Cardiac septum (tissue), 1 donor: ENCODE measurements around the gene OR1E1. TPM values are rescaled to one million over a fixed set of nuclear protein-coding genes. Genes with fewer than 3 reads are reported as not detected.
"Not testable (repeated sequence)": the region's sequence is repeated elsewhere in the genome, so short reads cannot be mapped to it uniquely, and the experiment has no call there.

Experiments
- DNase-seq: peaks from one replicate; pipeline ENCODE4 v3.0.0-alpha.2; 2020; ENCODE audit warnings: low spot score
- intact Hi-C: fragments of 100-400 bp; cut with DNase I; formaldehyde crosslinking; loops from one replicate; pipeline ENCODE4 v1.14.0; 2022
- long read RNA-seq: library from polyadenylated mRNA; unstranded; transcript quantifications from one replicate; pipeline ENCODE4 v2.0.0, GENCODE V29; 2021
- total RNA-seq: library from RNA; stranded (reverse); fragmentation: NEBNext Ultra II Directional; extraction: Animal tissue kit (Norgen Biotek cat#: 25700); gene quantifications from one replicate; pipeline ENCODE4 v1.2.1, GENCODE V29; 2021
- donor health status: DM: no; HTN: no; CAD: no.

The OR1E1 gene, protein sequence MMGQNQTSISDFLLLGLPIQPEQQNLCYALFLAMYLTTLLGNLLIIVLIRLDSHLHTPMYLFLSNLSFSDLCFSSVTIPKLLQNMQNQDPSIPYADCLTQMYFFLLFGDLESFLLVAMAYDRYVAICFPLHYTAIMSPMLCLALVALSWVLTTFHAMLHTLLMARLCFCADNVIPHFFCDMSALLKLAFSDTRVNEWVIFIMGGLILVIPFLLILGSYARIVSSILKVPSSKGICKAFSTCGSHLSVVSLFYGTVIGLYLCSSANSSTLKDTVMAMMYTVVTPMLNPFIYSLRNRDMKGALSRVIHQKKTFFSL
- not detected for total RNA-seq
- long read RNA-seq, result 0 reads

DNA sequence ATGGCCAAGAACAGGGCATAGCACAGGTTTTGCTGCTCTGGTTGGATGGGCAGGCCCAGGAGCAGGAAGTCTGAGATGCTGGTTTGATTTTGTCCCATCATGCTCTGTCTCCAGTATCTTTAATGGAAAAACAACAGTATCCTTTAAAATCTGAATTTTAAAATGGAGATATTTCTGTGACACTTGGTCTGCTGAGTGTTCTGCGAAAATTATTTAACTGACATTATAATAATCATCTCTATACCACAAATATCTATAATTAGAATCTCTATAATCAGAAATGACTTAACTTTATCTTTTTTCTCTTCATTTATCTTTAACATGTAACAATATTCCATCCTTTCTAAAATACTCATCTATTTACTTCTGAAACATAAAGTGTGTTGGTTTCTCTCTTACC lies at the start of gene OR1E1:
Gene OR1E1 (minus strand): TSS at position 101 of the 400 bp plus-strand sequence. CDS start 0 bp downstream, at position 101.
- intact Hi-C loops, result no loop called here
- DNase-seq, result no peak

DNA sequence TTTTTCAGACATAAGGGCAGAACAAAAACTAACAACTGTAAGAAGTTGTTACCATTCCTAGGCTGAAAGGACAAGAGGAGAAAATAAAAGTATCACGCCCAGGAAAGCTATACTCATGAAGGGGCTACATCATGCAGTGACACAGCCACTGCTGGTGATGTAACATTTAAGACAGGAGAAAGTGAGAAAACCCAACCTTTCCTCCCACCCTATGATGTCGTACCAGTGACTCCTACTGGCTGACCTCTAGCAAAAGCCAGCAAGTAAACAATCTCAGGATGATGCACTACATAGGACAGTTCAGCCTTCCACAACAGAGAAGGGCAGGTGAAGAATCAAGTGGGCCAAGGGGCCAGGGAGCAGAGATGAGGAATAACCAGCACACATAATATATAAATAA lies 49.4 kb upstream of the OR1E1 start:
- intact Hi-C loops, result no loop called here
- no peak for DNase-seq

DNA sequence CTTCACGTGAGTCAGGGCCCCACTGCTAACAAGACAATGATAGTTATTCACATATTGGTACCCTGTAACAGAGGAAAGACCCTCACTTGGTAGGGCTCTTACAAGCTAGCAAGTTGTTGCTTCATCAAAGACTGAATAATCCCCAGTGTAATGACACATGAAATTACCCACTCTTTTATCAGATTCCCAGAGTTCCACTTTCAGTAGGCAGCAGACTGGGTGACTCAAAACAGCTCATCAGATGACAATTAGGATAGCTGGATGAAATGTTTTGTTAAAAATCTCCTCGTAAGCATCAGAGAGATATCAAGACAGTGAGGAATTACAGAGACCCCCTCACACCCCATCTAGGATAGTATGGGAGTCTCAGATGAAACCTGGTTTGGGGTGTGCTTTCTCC lies 42.2 kb upstream of the OR1E1 start:
- intact Hi-C loops, result no loop called here
- DNase-seq, result no peak

DNA sequence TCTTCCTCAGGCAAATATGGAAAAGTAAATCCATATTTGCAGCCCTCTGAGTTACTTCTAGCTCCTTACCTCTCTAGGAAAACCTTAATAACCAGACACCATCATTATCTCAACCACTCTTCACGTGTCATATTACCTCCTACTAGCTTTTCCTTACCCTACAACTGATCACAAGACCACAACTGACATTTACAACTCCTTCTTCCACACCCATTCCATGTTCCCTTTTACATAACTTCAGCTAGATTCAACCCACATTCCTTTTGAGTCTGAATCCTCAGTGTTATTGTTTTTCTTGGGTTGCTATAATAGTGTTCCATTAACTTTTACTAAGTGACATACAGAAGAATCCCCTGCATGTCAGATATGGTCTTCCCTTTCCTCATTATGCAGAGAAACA lies 40.2 kb upstream of the OR1E1 start:
- intact Hi-C loops, result no loop called here
- DNase-seq, result no peak

DNA sequence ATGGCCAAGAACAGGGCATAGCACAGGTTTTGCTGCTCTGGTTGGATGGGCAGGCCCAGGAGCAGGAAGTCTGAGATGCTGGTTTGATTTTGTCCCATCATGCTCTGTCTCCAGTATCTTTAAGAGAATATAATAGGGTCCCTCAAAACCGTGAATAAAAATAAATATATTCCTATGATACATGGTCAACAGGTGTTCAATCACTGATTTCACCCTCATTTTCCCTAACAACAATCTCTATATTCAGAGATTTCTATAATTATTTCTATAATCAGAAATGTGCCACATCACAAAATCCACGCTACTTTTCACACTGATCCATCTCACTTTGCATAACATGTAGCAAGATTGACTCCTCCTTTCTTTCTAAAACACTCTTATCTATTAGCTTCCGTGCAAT lies 35.5 kb upstream of the OR1E1 start, which contains the start of gene OR1E2:
Gene OR1E2 (minus strand): TSS at position 101 of the 400 bp plus-strand sequence. CDS start 0 bp downstream, at position 101.
- intact Hi-C loops, result no loop called here
- DNase-seq, result no peak

DNA sequence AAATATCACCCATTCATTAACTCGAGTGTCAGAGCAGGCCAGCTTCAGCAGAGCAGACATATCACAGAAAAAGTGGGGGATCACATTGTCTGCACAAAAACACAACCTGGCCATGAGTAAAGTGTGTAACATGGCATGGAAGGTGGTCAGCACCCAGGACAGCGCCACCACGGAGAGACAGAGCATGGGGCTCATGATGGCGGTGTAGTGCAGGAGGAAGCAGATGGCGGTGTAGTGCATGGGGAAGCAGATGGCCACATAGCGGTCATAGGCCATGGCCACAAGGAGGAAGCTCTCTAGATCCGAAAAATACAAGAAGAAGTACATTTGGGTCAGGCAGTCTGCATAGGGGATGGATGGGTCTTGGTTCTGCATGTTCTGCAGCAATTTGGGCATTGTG lies 35.0 kb upstream of the OR1E1 start:
- intact Hi-C loops, DNase-seq: not testable (repeated sequence)

DNA sequence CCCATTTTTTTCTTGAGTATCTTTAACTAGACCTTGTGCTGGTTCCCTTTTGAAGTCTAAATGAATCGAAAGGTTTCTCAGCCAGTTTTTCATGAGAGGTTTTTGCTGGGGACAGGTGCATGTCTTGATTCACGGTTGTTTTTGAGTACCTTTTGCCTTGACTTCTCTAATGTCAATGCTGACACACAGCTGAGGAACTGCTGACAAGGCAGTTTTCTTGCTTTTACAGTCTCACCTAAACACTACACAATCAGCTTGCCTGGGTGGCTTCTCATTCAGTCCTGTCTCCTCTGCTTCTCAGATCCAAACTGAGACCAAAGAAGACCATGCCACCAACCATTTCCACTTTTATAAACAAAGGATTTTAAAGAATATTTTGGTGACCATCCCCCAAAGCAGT lies 20.0 kb upstream of the OR1E1 start:
- no peak for DNase-seq
- intact Hi-C loops, result no loop called here

DNA sequence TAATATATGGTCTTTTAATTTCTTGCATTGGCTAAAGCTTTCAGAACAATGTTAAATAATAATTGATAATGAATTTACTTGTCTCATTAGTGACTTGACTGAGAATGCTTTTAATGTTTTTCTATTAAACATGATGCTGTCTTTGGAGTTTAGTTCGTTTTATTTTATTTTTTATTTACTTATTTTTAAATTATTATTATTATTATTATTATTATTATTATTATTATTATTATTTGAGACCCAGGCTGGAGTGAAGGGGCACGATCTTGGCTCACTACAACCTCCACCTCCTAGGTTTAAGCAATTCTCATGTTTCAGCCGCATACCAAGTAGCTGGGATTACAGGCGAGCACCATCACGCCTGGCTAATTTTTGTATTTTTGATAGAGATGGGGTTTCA lies 17.4 kb upstream of the OR1E1 start:
- no peak for DNase-seq
- intact Hi-C loops, result no loop called here

DNA sequence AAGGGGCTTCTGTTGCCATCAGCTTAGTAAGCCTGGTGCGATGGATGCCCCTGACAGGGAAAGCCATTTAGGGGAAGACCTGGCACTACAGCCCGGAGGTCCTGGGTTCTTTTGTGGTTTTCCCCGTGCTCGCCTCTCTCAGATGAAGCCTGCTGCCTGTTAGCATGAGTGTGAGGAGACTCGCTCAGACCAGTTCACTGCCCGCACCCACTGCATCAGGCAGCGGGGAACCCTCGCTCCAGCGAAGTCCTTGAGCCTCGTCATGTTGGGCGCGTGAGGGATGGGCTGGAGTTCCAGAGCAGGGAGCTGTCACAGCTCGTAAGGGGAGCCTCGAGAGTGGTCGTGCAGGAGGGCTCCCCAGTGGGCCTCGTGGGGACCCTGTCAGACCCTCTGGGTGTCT lies 14.0 kb upstream of the OR1E1 start:
- intact Hi-C loops, DNase-seq: not testable (repeated sequence)

DNA sequence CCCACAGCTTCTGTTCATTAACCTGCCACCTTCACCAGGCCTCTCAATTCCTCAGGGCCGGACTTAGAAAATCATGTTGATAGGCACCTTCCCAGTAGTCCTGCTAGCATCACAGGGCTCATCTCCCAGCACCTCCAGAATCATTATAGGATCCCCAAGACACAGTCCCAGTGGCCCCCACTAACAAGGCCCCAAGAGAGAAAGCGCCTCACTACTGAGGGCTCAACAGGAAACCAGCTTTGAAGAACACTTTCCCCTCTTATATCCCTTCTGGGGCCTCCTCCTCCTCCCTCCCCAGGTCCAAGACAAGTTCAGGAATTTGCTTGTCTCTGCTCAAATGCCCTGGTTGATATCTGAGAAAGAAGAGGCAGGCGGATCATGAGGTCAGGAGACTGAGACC lies 12.9 kb upstream of the OR1E1 start, which contains the start of gene OR3A3:
Gene OR3A3 (plus strand): TSS at position 301 of the 400 bp plus-strand sequence.
- DNase-seq, result no peak

DNA sequence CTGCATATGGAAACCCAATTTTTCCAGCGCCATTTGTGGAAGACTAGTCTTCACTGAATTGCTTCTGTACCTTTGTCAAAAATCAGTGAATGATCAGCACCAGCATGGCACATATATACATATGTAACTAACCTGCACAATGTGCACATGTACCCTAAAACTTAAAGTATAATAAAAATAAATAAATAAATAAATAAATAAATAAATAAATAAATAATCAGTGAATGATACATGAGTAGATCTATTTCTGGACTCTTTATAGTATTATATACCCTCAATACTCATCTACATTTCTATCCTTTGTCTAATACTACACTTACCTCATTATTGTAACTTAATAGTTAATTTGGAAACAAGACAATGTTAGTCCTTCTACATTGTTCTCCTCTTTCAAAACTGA lies 5.6 kb upstream of the OR1E1 start:
- intact Hi-C loops, DNase-seq: not testable (repeated sequence)

More for the DNA sequence above, 12.9 kb upstream of the OR1E1 start, which contains the start of gene OR3A3:
- intact Hi-C loops, result no loop called here

DNA sequence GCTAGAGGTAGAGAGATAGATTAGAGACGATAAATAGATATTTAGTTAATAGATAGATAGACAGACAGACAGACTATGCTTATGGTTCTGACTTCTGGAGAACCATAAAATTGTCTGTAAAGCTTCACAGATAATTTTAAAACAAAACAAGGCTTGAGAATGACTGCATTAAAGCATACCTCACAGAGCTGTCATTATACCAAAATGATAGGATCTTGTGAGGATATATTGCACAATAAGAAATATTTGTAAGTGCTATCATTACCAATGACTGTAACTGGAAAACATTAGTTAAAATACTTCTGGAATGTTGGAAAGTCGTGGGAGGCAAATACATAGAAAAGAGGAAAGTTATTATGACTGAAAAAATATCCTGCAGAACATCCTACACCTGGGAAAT lies 3.6 kb upstream of the OR1E1 start:
- DNase-seq, result no peak
- intact Hi-C loops, result no loop called here

DNA sequence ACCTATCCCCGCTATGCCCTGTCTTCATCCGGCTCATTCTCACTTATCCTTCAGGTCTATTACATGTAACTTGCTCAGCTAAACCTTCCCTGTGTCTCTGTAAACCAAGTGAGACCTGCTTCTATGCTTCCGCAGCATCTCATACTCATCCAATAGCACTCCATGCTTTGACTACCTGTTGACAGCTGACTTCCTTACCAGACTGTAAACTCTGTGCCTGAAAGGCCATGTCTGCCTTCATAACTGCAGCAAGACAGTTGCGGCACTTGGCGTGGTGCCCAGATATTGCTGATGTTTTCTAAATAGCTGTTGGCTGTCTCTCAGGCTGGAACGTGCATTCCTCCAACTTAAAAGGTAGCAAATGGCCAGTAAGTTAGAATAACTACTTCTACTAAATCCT lies 1.8 kb upstream of the OR1E1 start:
- intact Hi-C loops, result no loop called here
- DNase-seq, result no peak

DNA sequence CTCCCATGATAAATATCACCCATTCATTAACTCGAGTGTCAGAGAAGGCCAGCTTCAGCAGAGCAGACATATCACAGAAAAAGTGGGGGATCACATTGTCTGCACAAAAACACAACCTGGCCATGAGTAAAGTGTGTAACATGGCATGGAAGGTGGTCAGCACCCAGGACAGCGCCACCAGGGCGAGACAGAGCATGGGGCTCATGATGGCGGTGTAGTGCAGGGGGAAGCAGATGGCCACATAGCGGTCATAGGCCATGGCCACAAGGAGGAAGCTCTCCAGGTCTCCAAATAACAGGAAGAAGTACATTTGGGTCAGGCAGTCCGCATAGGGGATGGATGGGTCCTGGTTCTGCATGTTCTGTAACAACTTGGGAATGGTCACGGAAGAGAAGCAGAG lies 409 bp downstream of the OR1E1 start:
- intact Hi-C loops, DNase-seq: not testable (repeated sequence)

DNA sequence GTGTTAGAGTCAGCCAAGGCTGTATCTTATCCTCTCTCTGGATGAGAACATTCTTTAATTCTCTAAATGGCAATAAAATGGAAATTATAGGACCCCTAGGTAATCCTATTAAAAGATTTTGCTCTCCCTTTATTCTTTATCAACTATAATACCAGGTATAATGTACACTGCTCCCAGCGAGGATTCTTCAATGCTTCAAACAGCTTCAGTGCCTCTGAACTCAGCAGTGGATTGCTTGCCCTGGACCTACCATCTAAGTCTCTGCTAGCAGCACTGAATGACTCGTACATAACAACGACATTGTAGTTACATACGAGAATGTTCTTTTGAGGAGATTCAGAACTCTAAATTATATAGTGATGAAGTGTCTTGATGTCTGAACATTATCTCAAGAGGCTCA lies 8.4 kb downstream of the OR1E1 start:
- DNase-seq, result no peak
- intact Hi-C loops, result no loop called here

DNA sequence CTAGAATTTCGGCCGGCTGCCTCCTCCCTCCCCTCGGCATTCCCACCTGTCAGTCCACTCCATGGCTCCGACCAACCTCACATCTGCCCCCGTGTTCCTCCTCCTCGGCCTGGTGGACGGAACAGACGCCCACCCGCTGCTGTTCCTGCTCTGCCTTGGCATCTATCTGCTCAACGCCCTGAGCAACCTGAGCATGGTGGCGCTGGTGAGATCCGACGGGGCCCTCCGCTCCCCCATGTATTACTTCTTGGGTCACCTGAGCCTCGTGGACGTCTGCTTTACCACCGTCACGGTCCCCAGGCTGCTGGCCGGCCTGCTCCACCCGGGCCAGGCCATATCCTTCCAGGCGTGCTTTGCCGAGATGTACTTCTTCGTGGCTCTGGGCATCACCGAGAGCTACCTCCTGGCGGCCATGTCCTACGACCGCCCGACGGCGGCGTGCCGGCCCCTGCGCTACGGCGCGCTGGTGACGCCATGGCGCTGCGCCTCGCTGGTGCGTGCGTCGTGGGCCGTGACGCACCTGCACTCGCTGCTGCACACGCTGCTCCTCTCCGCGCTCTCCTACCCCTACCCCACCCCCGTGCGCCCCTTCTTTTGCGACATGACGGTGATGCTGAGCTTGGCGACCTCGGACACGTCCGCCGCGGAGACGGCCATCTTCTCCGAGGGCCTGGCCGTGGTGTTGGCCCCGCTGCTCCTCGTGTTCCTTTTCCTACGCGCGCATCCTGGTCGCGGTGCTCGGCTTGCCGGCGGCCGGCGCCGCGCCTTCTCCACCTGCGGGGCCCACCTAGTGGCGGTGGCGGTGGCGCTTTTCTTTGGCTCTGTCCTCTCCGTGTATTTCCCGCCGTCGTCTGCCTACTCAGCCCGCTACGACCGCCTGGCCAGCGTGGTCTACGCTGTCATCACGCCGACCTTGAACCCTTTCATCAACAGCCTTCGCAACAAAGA lies 12.1 kb downstream of the OR1E1 start, which contains the start of gene OR3A2:
Gene OR3A2 (minus strand): TSS at position 440 of the 948 bp plus-strand sequence.
- intact Hi-C loops, result no loop called here
- no peak for DNase-seq

DNA sequence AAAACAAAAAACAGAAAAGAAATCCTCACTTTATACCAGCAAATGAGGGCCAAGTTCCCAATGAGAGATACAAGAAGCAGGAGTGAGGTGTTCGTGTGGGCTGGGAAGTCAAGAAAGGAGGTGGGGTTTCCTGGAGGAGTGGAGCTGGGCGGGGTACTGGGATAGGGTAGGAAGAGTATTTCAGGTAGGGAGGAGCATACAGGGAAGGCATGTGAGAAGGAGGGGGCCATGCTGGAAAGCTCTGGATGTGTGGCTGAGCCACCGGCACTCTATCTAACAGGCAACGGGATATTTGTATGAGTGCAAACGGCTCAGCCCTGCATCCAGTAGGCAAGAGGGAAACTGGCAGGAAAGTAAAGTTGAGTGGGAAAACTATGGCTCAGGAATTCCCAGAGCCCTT lies 16.3 kb downstream of the OR1E1 start:
- no peak for DNase-seq
- intact Hi-C loops, result no loop called here

DNA sequence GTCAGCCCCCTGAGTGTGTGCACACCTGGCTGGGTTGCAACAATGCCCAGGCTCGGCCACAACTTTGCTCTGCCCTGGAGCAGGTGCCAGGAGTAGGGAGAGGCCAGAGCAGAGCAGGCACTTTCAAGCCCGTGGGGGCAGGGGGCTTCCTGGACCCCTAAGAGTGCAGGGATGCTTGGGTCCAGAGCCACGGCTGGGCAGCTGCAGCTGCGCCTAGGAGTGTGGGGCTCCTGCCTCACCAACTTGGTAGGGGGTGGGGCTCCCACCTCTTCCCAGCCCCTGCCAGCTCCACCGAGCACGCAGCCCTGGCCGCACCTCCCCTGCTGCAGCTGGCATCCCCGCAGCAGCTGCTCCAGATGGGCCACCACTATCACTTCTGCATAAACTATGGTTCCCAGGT lies 19.9 kb downstream of the OR1E1 start:
- intact Hi-C loops, result no loop called here
- no peak for DNase-seq

DNA sequence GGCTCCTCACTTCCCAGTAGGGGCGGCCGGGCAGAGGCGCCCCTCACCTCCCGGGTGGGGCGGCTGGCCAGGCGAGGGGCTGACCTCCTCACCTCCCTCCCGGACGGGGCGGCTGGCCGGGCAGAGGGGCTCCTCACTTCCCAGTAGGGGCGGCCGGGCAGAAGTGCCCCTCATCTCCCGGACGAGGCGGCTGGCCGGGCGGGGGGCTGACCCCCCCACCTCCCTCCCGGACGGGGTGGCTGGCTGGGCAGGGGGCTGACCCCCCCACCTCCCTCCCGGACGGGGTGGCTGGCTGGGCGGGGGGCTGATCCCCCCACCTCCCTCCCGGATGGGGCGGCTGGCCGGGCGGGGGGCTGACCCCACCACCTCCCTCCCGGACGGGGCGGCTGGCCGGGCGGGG lies 27.0 kb downstream of the OR1E1 start:
- intact Hi-C loops, DNase-seq: not testable (repeated sequence)
